B cell (primary cell): ENCODE data around the gene CCDC187.

Experiments
- EZH2 ChIP-seq: IDR thresholded peaks from 2 replicates; pipeline ENCODE4 v1.6.1; 2012; ENCODE audit warnings: borderline replicate concordance, low read depth, mild to moderate bottlenecking, moderate library complexity, low read length; ENCODE audit not compliant: insufficient read depth, poor library complexity, severe bottlenecking
- TF ChIP-seq, protein P1 (sequence below): fragments of 200-600 bp; IDR thresholded peaks from one replicate; pipeline ENCODE4 v1.8.0; 2022; ENCODE audit warnings: antibody characterized with exemption, mild to moderate bottlenecking

DNA sequence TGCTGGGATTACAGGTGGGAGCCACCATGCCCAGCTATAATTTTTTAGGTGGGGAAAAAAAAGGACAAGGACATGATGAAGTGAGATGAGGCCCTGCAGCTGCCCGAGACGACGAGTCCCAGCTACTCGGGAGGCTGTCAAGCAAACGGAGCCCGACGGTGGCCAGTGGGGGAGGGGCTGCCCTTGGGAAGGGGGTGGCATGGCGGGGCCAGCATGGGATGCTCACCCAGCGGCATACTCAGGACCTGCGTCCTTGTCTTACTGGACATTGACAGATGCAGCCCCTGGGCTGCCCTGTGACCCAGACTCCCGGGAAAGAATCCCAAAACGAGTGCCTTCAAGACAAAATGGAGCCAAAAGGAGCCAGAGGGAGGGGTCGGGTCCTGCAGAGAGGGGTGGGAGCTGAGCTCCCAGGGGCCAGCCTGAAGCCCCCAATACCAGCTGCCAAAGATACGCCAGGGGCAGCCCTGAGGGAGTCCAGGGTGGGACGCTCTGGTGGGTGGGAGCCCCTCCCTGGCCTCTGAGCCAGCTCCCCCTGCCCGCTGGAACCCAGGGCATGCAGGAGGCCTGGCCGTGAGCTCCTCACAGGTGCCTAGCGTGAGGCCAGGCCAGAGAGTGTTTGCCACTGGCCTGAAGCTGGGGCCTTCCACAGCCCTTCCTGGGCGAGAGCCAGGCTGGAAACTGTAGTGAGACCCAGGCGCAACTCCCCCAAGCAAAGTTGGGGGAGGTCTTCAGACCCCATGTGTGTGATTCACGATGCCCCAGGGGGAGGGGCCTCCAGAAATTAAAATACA is 15.7 kb downstream of the CCDC187 start:
- no peak for TF ChIP-seq EZH2
- TF ChIP-seq, protein P1, sequence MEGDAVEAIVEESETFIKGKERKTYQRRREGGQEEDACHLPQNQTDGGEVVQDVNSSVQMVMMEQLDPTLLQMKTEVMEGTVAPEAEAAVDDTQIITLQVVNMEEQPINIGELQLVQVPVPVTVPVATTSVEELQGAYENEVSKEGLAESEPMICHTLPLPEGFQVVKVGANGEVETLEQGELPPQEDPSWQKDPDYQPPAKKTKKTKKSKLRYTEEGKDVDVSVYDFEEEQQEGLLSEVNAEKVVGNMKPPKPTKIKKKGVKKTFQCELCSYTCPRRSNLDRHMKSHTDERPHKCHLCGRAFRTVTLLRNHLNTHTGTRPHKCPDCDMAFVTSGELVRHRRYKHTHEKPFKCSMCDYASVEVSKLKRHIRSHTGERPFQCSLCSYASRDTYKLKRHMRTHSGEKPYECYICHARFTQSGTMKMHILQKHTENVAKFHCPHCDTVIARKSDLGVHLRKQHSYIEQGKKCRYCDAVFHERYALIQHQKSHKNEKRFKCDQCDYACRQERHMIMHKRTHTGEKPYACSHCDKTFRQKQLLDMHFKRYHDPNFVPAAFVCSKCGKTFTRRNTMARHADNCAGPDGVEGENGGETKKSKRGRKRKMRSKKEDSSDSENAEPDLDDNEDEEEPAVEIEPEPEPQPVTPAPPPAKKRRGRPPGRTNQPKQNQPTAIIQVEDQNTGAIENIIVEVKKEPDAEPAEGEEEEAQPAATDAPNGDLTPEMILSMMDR, result no peak
